Endothelial cell (in vitro differentiated cells): ENCODE data around the gene C12orf75. TPM values are rescaled to one million over a fixed set of nuclear protein-coding genes. Genes with fewer than 3 reads are reported as not detected.

Experiments used
- DNase-seq: peaks from one replicate; pipeline ENCODE4 v3.0.0; 2021; ENCODE audit warnings: low spot score
- H3K27ac Mint-ChIP-seq: one replicate; pipeline ENCODE4 v1.8.0; 2021; ENCODE audit warnings: mixed read lengths, inconsistent platforms; ENCODE audit not compliant: unreplicated experiment
- H3K27me3 Mint-ChIP-seq: one replicate; pipeline ENCODE4 v1.8.0; 2021; ENCODE audit warnings: mild to moderate bottlenecking, moderate library complexity, mixed read lengths, inconsistent platforms; ENCODE audit not compliant: unreplicated experiment
- H3K36me3 Mint-ChIP-seq: one replicate; pipeline ENCODE4 v1.8.0; 2021; ENCODE audit warnings: mild to moderate bottlenecking, low read depth, mixed read lengths, inconsistent platforms; ENCODE audit not compliant: unreplicated experiment
- H3K4me1 Mint-ChIP-seq: one replicate; pipeline ENCODE4 v1.8.0; 2021; ENCODE audit warnings: mild to moderate bottlenecking, mixed read lengths, inconsistent platforms; ENCODE audit not compliant: unreplicated experiment
- H3K4me3 Mint-ChIP-seq: one replicate; pipeline ENCODE4 v1.8.0; 2021; ENCODE audit warnings: mild to moderate bottlenecking, mixed read lengths, inconsistent platforms; ENCODE audit not compliant: unreplicated experiment
- H3K9me3 Mint-ChIP-seq: one replicate; pipeline ENCODE4 v1.8.0; 2021; ENCODE audit warnings: mixed read lengths, inconsistent platforms; ENCODE audit not compliant: unreplicated experiment
- long read RNA-seq: library from polyadenylated mRNA; unstranded; transcript quantifications from one replicate; pipeline ENCODE4 v2.0.0, GENCODE V29; 2020; ENCODE audit not compliant: unreplicated experiment
- total RNA-seq: library from RNA; stranded (reverse); fragmentation: NEBNext Ultra II Directional; extraction: Animal tissue kit (Norgen Biotek cat#: 25700); gene quantifications from one replicate; pipeline ENCODE4 v1.2.1, GENCODE V29; 2021; ENCODE audit not compliant: unreplicated experiment
- TF ChIP-seq, protein P1 (sequence below): fragments of 200-600 bp; sonication (generic); IDR thresholded peaks from one replicate; pipeline ENCODE4 v1.5.0; 2021; ENCODE audit warnings: antibody characterized with exemption; ENCODE audit not compliant: unreplicated experiment

Gene C12orf75
- 24.0 TPM for total RNA-seq
- long read RNA-seq, transcript C12orf75-201 (6 exons, 1,366 nt) = major isoform, 9 of 11 reads
- long read RNA-seq, partial matches to known transcripts = 0 of 11 reads
- long read RNA-seq, other reads (novel, unspliced or antisense) = 2 of 11 reads

GRCh38 chr12:105330283-105330930, at the start of gene C12orf75:
Gene C12orf75 (plus strand): TSS chr12:105330691. CDS start chr12:105330892, 201 bp downstream.
- Mint-ChIP-seq H3K27me3 (peaks cover 3% of the 10 kb centered on the region), H3K4me3 (peak within 1 kb of the TSS; percentile 89), H3K4me1 (peaks cover 26% of the 10 kb centered on the region), H3K36me3 (peaks cover 4% of the 10 kb centered on the region), H3K9me3 (no peaks in the 10 kb centered on the region), H3K27ac (peak within 1 kb of the TSS; percentile 70)
- DNase-seq = peak; percentile 78
- TF ChIP-seq, protein P1, sequence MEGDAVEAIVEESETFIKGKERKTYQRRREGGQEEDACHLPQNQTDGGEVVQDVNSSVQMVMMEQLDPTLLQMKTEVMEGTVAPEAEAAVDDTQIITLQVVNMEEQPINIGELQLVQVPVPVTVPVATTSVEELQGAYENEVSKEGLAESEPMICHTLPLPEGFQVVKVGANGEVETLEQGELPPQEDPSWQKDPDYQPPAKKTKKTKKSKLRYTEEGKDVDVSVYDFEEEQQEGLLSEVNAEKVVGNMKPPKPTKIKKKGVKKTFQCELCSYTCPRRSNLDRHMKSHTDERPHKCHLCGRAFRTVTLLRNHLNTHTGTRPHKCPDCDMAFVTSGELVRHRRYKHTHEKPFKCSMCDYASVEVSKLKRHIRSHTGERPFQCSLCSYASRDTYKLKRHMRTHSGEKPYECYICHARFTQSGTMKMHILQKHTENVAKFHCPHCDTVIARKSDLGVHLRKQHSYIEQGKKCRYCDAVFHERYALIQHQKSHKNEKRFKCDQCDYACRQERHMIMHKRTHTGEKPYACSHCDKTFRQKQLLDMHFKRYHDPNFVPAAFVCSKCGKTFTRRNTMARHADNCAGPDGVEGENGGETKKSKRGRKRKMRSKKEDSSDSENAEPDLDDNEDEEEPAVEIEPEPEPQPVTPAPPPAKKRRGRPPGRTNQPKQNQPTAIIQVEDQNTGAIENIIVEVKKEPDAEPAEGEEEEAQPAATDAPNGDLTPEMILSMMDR = no peak

- Mint-ChIP-seq H3K4me3 (no peak overlapping the region), H3K4me1 (peaks cover 9% of the 10 kb centered on the region), H3K9me3 (no peaks in the 10 kb centered on the region), H3K27me3 (peaks cover 6% of the 10 kb centered on the region), H3K36me3 (no peaks in the 10 kb centered on the region), H3K27ac (no peak overlapping the region)
- TF ChIP-seq, protein P1 = no peak
- DNase-seq = no peak
Measured at GRCh38 chr12:105280966-105281693, 49.4 kb upstream of the C12orf75 start.

- Mint-ChIP-seq H3K9me3 (no peaks in the 10 kb centered on the region), H3K4me3 (no peak overlapping the region), H3K27me3 (peaks cover 6% of the 10 kb centered on the region), H3K36me3 (no peaks in the 10 kb centered on the region), H3K4me1 (peaks cover 6% of the 10 kb centered on the region), H3K27ac (no peak overlapping the region)
- DNase-seq = no peak
- TF ChIP-seq, protein P1 = no peak
Measured at GRCh38 chr12:105281694-105282049, 48.8 kb upstream of the C12orf75 start.

GRCh38 chr12:105285378-105285777, 45.1 kb upstream of the C12orf75 start:
- Mint-ChIP-seq H3K27ac (no peak overlapping the region), H3K4me3 (no peak overlapping the region), H3K9me3 (no peaks in the 10 kb centered on the region), H3K36me3 (no peaks in the 10 kb centered on the region), H3K4me1 (peaks cover 6% of the 10 kb centered on the region), H3K27me3 (peaks cover 2% of the 10 kb centered on the region)
- TF ChIP-seq, protein P1 = no peak
- DNase-seq = no peak

DNA sequence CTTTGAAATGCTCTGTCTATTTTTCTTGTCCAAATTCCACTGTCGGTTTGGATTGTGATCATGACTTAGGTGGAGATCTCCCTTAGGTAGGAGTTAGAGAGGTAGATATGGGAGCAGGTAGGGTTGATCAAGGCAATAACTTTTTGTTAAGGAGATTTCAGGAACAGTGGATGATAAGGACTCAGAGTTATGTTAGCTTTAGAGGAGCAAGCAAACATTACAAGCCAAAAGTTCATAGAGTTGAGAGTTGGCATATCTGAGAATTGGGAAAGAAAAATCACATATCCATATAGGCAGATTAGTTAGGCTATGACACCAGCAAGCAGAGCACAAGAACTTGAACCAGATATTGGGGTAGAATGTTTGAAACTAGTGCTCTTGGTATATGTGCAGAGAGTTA, 43.1 kb upstream of the C12orf75 start:
- no peak for DNase-seq
- H3K27me3 Mint-ChIP-seq = peaks cover 4% of the 10 kb centered on the region
- no peaks in the 10 kb centered on the region for H3K9me3 Mint-ChIP-seq
- H3K4me3 Mint-ChIP-seq = no peak overlapping the region
- H3K36me3 Mint-ChIP-seq = no peaks in the 10 kb centered on the region
- H3K4me1 Mint-ChIP-seq = no peaks in the 10 kb centered on the region
- TF ChIP-seq, protein P1 = no peak
- no peak overlapping the region for H3K27ac Mint-ChIP-seq
